ENCODE data around the gene FAM241A. TPM values are rescaled to one million over a fixed set of nuclear protein-coding genes. Genes with fewer than 3 reads are reported as not detected.
"Not testable (repeated sequence)": the region's sequence is repeated elsewhere in the genome, so short reads cannot be mapped to it uniquely, and the experiment has no call there.

FAM241A gene
- polyA plus RNA-seq, 1 experiment = 0.36 TPM

- CTCF ChIA-PET = no interaction called here
Measured at GRCh38 chr4:112153211-112153791, 8.0 kb downstream of the FAM241A start.

GRCh38 chr4:112156112-112156511 lies 10.9 kb downstream of the FAM241A start:
- Histone ChIP-seq H3K9me3 (ENCODE audit: control insufficient read depth, insufficient read depth, low read length) (no peaks in the 10 kb centered on the region), H3K4me3 (ENCODE audit: low read depth, low read length) (no peak overlapping the region), H3K27ac (ENCODE audit: low read depth, low read length) (no peak overlapping the region), H3K27me3 (ENCODE audit: control insufficient read depth, insufficient read depth, low read length) (no peaks in the 10 kb centered on the region)
- DNase-seq (ENCODE audit: low read depth, low spot score) = no peak
- POLR2A ChIA-PET = no interaction called here
- TF ChIP-seq, protein P1, sequence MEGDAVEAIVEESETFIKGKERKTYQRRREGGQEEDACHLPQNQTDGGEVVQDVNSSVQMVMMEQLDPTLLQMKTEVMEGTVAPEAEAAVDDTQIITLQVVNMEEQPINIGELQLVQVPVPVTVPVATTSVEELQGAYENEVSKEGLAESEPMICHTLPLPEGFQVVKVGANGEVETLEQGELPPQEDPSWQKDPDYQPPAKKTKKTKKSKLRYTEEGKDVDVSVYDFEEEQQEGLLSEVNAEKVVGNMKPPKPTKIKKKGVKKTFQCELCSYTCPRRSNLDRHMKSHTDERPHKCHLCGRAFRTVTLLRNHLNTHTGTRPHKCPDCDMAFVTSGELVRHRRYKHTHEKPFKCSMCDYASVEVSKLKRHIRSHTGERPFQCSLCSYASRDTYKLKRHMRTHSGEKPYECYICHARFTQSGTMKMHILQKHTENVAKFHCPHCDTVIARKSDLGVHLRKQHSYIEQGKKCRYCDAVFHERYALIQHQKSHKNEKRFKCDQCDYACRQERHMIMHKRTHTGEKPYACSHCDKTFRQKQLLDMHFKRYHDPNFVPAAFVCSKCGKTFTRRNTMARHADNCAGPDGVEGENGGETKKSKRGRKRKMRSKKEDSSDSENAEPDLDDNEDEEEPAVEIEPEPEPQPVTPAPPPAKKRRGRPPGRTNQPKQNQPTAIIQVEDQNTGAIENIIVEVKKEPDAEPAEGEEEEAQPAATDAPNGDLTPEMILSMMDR (IDR thresholded peaks at IDR 0.05; ENCODE audit: low read depth, low read length) = no peak
- CTCF ChIA-PET = interaction anchor here (0.6 to 1.5 kb wide), 2 partner anchors 26 to 48 kb away, joined by 3 to 5 read pairs; no protein-coding TSS in a partner anchor

More at GRCh38 chr4:112153211-112153791, 8.0 kb downstream of the FAM241A start:
- Histone ChIP-seq H3K9me3 (ENCODE audit: control insufficient read depth, insufficient read depth, low read length) (no peaks in the 10 kb centered on the region), H3K27me3 (ENCODE audit: control insufficient read depth, insufficient read depth, low read length) (no peaks in the 10 kb centered on the region), H3K27ac (ENCODE audit: low read depth, low read length) (no peak overlapping the region), H3K4me3 (ENCODE audit: low read depth, low read length) (no peak overlapping the region)
- TF ChIP-seq, protein P1 (IDR thresholded peaks at IDR 0.05; ENCODE audit: low read depth, low read length) = no peak
- POLR2A ChIA-PET = no interaction called here
- DNase-seq (ENCODE audit: low read depth, low spot score) = no peak

DNA sequence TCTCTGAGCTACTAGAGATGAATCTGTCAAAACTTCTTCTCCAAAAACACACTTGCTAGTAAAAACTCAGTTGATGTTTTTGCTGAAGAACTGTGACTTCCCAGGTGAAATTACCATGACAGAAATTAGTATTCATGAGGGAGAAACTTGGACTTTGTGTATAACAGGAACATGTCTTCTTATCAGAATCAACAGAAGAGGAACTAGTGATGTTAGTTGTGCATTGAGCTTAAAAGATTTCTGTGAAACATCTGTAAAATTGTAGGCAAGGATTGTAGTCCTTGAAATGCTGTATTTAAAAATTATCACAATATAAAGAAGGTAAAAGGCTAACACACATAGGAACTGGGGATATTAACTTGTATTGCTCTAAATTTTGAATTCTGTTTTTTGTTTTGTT lies 11.3 kb downstream of the FAM241A start:
- ChIA-PET POLR2A (no interaction called here), CTCF (interaction anchor here (1.5 kb wide), 1 partner anchor 27 kb away, joined by 3 read pairs; no protein-coding TSS in a partner anchor)
- no peak overlapping the region for H3K4me3 ChIP-seq (ENCODE audit: low read depth, low read length)
- TF ChIP-seq, protein P1 (IDR thresholded peaks at IDR 0.05; ENCODE audit: low read depth, low read length) = no peak
- no peak for DNase-seq (ENCODE audit: low read depth, low spot score)
- H3K9me3 ChIP-seq (ENCODE audit: control insufficient read depth, insufficient read depth, low read length) = no peaks in the 10 kb centered on the region
- H3K27ac ChIP-seq (ENCODE audit: low read depth, low read length) = no peak overlapping the region
- H3K27me3 ChIP-seq (ENCODE audit: control insufficient read depth, insufficient read depth, low read length) = no peaks in the 10 kb centered on the region

- DNase-seq (ENCODE audit: low read depth, low spot score); H3K9me3 ChIP-seq (ENCODE audit: control insufficient read depth, insufficient read depth, low read length); CTCF ChIA-PET; H3K4me3 ChIP-seq (ENCODE audit: low read depth, low read length); POLR2A ChIA-PET; H3K27ac ChIP-seq (ENCODE audit: low read depth, low read length); H3K27me3 ChIP-seq (ENCODE audit: control insufficient read depth, insufficient read depth, low read length): not testable (repeated sequence)
Measured at GRCh38 chr4:112163706-112164105, 18.5 kb downstream of the FAM241A start.

DNA sequence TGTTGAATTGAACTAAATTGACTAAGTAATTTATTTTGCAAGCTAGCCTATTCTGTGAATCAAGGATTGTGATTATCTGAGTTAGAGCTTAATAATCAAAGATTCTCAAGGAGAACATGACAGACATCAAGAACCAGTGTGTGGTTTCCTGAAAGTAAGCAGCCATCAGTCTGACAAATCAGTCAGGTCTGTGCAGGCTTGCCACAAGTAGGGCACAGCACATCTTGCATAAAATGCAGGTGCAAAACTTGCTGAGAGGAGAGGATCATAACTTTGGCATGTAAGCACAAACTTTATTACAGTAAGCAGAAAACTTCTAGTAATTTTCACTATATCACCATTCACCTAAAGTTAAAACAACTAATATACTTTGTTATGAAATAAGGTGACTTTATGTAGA lies 22.5 kb downstream of the FAM241A start:
- POLR2A ChIA-PET = no interaction called here
- Histone ChIP-seq H3K4me3 (ENCODE audit: low read depth, low read length) (no peak overlapping the region), H3K9me3 (ENCODE audit: control insufficient read depth, insufficient read depth, low read length) (no peaks in the 10 kb centered on the region), H3K27me3 (ENCODE audit: control insufficient read depth, insufficient read depth, low read length) (no peaks in the 10 kb centered on the region), H3K27ac (ENCODE audit: low read depth, low read length) (no peak overlapping the region)
- TF ChIP-seq, protein P1 (IDR thresholded peaks at IDR 0.05; ENCODE audit: low read depth, low read length) = no peak
- no peak for DNase-seq (ENCODE audit: low read depth, low spot score)
- CTCF ChIA-PET = no interaction called here

All from AG04450 (cell line).